NCI-H1092 (cell line): ENCODE data around the gene HRH2.
"Not testable (repeated sequence)": the region's sequence is repeated elsewhere in the genome, so short reads cannot be mapped to it uniquely, and the experiment has no call there.

Experiments
- DNase-seq: peaks from one replicate; lab custom pipeline; 2025; lab: John Stamatoyannopoulos, UW

The HRH2 gene

GRCh38 chr5:175714479-175715085, 56.7 kb downstream of the HRH2 start:
- DNase-seq, result no peak

GRCh38 chr5:175715627-175716522, 58.0 kb downstream of the HRH2 start:
- no peak for DNase-seq

GRCh38 chr5:175717837-175718236, 60.0 kb downstream of the HRH2 start:
- no peak for DNase-seq

GRCh38 chr5:175718401-175719108, 60.7 kb downstream of the HRH2 start:
- no peak for DNase-seq

GRCh38 chr5:175719109-175719432, 61.2 kb downstream of the HRH2 start:
- DNase-seq, result not testable (repeated sequence)

- DNase-seq, result no peak
Observed at GRCh38 chr5:175724314-175725275, 66.7 kb downstream of the HRH2 start.

- no peak for DNase-seq
Observed at GRCh38 chr5:175728316-175728715, 70.4 kb downstream of the HRH2 start.

GRCh38 chr5:175728885-175729828, 71.3 kb downstream of the HRH2 start:
- DNase-seq, result peak; percentile 6

- DNase-seq, result peak; percentile 60
Observed at GRCh38 chr5:175729829-175730277, 72.0 kb downstream of the HRH2 start.

- DNase-seq, result no peak
Observed at GRCh38 chr5:175731172-175731571, 73.3 kb downstream of the HRH2 start.

- no peak for DNase-seq
Observed at GRCh38 chr5:175731756-175732465, 74.0 kb downstream of the HRH2 start.

GRCh38 chr5:175733017-175733416, 75.1 kb downstream of the HRH2 start:
- no peak for DNase-seq

GRCh38 chr5:175734016-175734415, 76.1 kb downstream of the HRH2 start:
- DNase-seq, result no peak

GRCh38 chr5:175734501-175734900, 76.6 kb downstream of the HRH2 start:
- DNase-seq, result no peak

- DNase-seq, result no peak
Observed at GRCh38 chr5:175735701-175736100, 77.8 kb downstream of the HRH2 start.

- DNase-seq, result no peak
Observed at GRCh38 chr5:175736652-175737051, 78.8 kb downstream of the HRH2 start.

GRCh38 chr5:175737481-175737880, 79.6 kb downstream of the HRH2 start:
- DNase-seq, result no peak

GRCh38 chr5:175738126-175738525, 80.3 kb downstream of the HRH2 start:
- no peak for DNase-seq

- DNase-seq, result no peak
Observed at GRCh38 chr5:175738602-175739133, 80.8 kb downstream of the HRH2 start.

GRCh38 chr5:175740014-175740413, 82.1 kb downstream of the HRH2 start:
- no peak for DNase-seq
